NCI-H524 treated with DMSO at 0.1 percent for 48 hours (cell line): ENCODE data around the gene PBX2.
"Not testable (repeated sequence)": the region's sequence is repeated elsewhere in the genome, so short reads cannot be mapped to it uniquely, and the experiment has no call there.

Source experiments
- DNase-seq: peaks from one replicate; lab custom pipeline; 2025; lab: John Stamatoyannopoulos, UW

The PBX2 gene

DNA sequence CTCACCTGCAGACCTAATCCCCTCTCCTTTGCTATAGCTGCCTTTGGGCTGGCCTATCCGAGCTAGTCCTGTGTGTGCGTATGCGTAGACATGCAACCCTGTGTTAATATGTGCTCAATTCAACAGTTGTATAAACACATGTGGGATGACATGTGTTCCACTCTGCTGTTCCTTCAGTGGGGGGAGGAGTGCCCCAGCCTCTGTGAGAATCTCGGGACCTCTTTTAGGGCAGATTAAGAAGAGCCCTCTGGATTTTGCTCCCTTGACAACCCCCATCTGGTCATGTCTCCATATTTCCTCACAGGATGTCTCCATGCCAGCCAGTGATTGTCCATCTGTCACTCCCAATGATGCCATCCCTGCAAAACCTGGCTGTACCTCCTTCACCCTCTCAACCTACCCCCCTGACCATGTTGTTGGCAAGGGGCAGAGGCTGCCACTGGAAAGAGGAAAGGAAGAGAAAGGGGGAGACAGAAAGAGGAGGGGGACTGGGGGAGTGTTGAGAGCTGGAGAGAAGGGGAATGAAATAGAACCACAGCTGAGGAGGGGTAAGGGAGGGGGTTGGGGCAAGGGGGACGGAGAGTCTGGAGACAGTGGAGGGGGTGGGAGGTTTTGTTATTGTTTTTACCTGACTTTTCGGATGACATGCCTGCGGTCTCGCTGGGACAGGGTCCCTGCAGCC is 38.7 kb downstream of the PBX2 start:
- peak; percentile 97 for DNase-seq

GRCh38 chr6:32149932-32150870 is 39.8 kb downstream of the PBX2 start:
- DNase-seq = no peak

- DNase-seq = no peak
Measured at GRCh38 chr6:32149092-32149755, 40.8 kb downstream of the PBX2 start.

- no peak for DNase-seq
Measured at GRCh38 chr6:32148289-32149091, 41.5 kb downstream of the PBX2 start.

GRCh38 chr6:32147401-32148132 is 42.4 kb downstream of the PBX2 start:
- DNase-seq = no peak

- DNase-seq = no peak
Measured at GRCh38 chr6:32146687-32147086, 43.3 kb downstream of the PBX2 start.

DNA sequence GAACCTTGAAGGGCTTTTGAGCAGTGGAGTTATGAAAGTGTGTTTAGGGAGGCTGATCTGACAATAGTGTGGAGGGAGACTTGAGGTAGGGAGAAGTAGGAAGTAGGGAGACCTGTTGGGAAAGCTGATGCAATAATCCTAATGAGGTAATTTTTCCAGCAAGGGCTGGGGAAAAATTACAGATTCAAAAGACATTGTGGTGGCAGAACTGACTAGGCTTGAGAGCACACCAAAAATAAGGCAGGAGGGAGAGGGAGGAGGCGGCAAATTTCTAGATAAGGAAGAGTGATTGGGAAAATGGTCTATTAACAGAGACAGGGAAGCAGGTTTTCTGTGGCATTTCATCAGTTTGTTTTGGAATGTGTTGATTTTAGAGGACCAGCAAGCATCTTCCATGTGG is 43.7 kb downstream of the PBX2 start:
- DNase-seq = no peak

DNA sequence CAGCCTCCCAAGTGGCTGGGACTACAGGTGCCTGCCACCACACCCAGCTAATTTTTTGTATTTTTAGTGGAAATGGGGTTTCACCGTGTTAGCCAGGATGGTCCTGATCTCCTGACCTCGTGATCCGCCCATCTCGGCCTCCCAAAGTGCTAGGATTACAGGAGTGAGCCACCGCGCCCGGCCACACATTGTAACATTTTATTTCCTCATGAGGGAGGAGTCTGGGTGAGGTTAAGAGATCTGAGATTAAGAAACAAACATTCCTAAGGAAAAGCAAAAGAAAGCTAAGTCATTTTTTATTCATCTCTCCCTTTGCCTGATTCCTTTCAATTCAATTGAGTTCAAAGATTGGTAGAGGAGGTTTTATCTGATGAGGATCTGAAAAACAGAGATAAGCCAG is 45.8 kb downstream of the PBX2 start:
- DNase-seq = not testable (repeated sequence)

GRCh38 chr6:32140420-32141046 is 49.5 kb downstream of the PBX2 start:
- DNase-seq = no peak

DNA sequence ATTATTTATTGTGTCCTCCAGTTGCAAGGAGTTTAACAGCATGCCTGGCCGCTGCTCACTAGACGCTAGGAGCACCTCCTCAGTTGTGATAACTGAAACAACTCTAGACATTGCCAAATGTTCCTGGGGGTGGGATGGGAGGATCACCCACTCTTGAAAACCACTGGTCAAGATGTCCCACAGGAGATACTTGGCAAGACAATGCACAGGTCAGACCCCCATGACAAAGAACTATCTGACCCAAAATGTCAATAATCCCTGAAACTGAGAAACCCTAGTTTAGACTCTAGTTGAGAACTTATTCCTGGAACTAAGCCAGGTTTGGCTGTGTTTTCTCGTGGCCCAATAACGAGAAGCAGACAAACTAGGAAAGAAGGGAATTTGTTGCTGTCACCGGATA is 50.4 kb downstream of the PBX2 start:
- DNase-seq = no peak

GRCh38 chr6:32137454-32137853 is 52.5 kb downstream of the PBX2 start:
- no peak for DNase-seq
